Measurements from ENCODE around the gene GPR61.

DNA sequence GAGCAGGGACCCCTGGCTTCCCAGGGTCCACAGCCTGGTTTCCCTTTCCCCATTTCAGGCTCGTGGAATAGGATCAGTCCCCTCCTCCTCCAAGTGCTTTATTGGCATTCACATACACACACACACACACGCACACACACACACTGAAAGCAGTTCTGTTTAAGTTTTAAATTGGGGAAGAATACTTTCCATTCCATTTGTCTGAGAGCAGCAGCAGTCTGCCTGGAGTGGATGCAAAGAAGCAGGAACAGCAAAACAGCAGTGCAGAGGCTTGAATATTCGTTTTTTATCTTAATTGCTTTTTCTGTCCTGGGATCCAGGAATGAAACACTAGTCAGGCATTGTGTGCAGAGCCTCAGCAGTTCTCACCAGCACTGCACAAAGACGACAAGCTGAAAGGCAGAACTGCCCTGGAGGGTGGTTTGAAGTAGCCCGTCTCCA, 38.7 kb upstream of the GPR61 start:
- TF ChIP-seq, protein P1, sequence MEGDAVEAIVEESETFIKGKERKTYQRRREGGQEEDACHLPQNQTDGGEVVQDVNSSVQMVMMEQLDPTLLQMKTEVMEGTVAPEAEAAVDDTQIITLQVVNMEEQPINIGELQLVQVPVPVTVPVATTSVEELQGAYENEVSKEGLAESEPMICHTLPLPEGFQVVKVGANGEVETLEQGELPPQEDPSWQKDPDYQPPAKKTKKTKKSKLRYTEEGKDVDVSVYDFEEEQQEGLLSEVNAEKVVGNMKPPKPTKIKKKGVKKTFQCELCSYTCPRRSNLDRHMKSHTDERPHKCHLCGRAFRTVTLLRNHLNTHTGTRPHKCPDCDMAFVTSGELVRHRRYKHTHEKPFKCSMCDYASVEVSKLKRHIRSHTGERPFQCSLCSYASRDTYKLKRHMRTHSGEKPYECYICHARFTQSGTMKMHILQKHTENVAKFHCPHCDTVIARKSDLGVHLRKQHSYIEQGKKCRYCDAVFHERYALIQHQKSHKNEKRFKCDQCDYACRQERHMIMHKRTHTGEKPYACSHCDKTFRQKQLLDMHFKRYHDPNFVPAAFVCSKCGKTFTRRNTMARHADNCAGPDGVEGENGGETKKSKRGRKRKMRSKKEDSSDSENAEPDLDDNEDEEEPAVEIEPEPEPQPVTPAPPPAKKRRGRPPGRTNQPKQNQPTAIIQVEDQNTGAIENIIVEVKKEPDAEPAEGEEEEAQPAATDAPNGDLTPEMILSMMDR (IDR thresholded peaks at IDR 0.05): no peak
- TF ChIP-seq POLR2A (IDR thresholded peaks at IDR 0.05): no peak
